NCI-H748 (cell line): Measurements from ENCODE around the gene TSPAN18.

Source experiments
- DNase-seq: peaks from one replicate; lab custom pipeline; 2025; ENCODE audit not compliant: unreplicated experiment; lab: John Stamatoyannopoulos, UW

Gene TSPAN18

GRCh38 chr11:44759743-44760476 is 33.1 kb downstream of the TSPAN18 start:
- no peak for DNase-seq

- no peak for DNase-seq
Observed at GRCh38 chr11:44760477-44760872, 33.7 kb downstream of the TSPAN18 start.

GRCh38 chr11:44760917-44761550 is 34.3 kb downstream of the TSPAN18 start:
- DNase-seq: no peak

- no peak for DNase-seq
Observed at GRCh38 chr11:44761551-44761961, 34.8 kb downstream of the TSPAN18 start.

GRCh38 chr11:44763121-44763820 is 36.5 kb downstream of the TSPAN18 start:
- DNase-seq: no peak

- DNase-seq: no peak
Observed at GRCh38 chr11:44764583-44764982, 37.8 kb downstream of the TSPAN18 start.

- no peak for DNase-seq
Observed at GRCh38 chr11:44765026-44765595, 38.3 kb downstream of the TSPAN18 start.

- DNase-seq: no peak
Observed at GRCh38 chr11:44765676-44766075, 38.9 kb downstream of the TSPAN18 start.

GRCh38 chr11:44766112-44766971 is 39.6 kb downstream of the TSPAN18 start:
- DNase-seq: no peak

- no peak for DNase-seq
Observed at GRCh38 chr11:44766972-44767278, 40.2 kb downstream of the TSPAN18 start.

- DNase-seq: no peak
Observed at GRCh38 chr11:44767421-44767820, 40.7 kb downstream of the TSPAN18 start.

- DNase-seq: no peak
Observed at GRCh38 chr11:44770401-44770800, 43.6 kb downstream of the TSPAN18 start.

- no peak for DNase-seq
Observed at GRCh38 chr11:44771252-44771734, 44.5 kb downstream of the TSPAN18 start.

GRCh38 chr11:44771841-44772240 is 45.1 kb downstream of the TSPAN18 start:
- no peak for DNase-seq

- no peak for DNase-seq
Observed at GRCh38 chr11:44773351-44773965, 46.7 kb downstream of the TSPAN18 start.

- no peak for DNase-seq
Observed at GRCh38 chr11:44774108-44774507, 47.3 kb downstream of the TSPAN18 start.

- no peak for DNase-seq
Observed at GRCh38 chr11:44774731-44775130, 48.0 kb downstream of the TSPAN18 start.

- DNase-seq: peak; percentile 34
Observed at GRCh38 chr11:44775366-44775984, 48.7 kb downstream of the TSPAN18 start.

- DNase-seq: no peak
Observed at GRCh38 chr11:44775985-44776446, 49.3 kb downstream of the TSPAN18 start.
